ENCODE measurements around the gene SPOP. TPM values are rescaled to one million over a fixed set of nuclear protein-coding genes. Genes with fewer than 3 reads are reported as not detected.

SPOP gene
- total RNA-seq, 4 donors from 2014 or later = 44.3 to 147 (median 99.0) TPM

- H3K27me3 ChIP-seq = no peaks in the 10 kb centered on the region
- intact Hi-C loops (cut with DNase I; ENCODE audit: low total_unique reads) = no loop called here
Measured at GRCh38 chr17:49600949-49601348, 76.9 kb downstream of the SPOP start.

GRCh38 chr17:49598918-49599317, 79.0 kb downstream of the SPOP start:
- Histone ChIP-seq H3K4me1 (peaks cover 0 to 3% of the 10 kb centered on the region in 2 donors), H3K27ac (no peak overlapping the region), H3K27me3 (no peaks in the 10 kb centered on the region), H3K9me3 (no peaks in the 10 kb centered on the region), H3K4me3 (no peak overlapping the region), H3K36me3 (no peaks in the 10 kb centered on the region)
- TF ChIP-seq CTCF (IDR thresholded peaks at IDR 0.05) (no peak), POLR2A (IDR thresholded peaks at IDR 0.05) (no peak)
- DNase-seq = no peak
- intact Hi-C loops (cut with DNase I; ENCODE audit: low total_unique reads) = no loop called here

More at GRCh38 chr17:49600949-49601348, 76.9 kb downstream of the SPOP start:
- no peak for DNase-seq
- Histone ChIP-seq H3K9me3 (no peaks in the 10 kb centered on the region), H3K4me1 (peaks cover 0 to 3% of the 10 kb centered on the region in 2 donors), H3K4me3 (no peak overlapping the region), H3K36me3 (no peaks in the 10 kb centered on the region), H3K27ac (no peak overlapping the region)
- TF ChIP-seq CTCF (IDR thresholded peaks at IDR 0.05) (no peak), POLR2A (IDR thresholded peaks at IDR 0.05) (no peak)

- no peaks in the 10 kb centered on the region for H3K9me3 ChIP-seq
- H3K27me3 ChIP-seq = no peaks in the 10 kb centered on the region
- no peak for DNase-seq
- peaks cover 0 to under 1% of the 10 kb centered on the region in 2 donors for H3K4me1 ChIP-seq
- intact Hi-C loops (cut with DNase I; ENCODE audit: low total_unique reads) = no loop called here
- peak overlapping the region in 1 of 2 donors; percentile 26 for H3K27ac ChIP-seq
- no peak overlapping the region for H3K4me3 ChIP-seq
- H3K36me3 ChIP-seq = no peaks in the 10 kb centered on the region
- TF ChIP-seq CTCF (IDR thresholded peaks at IDR 0.05) = no peak
- TF ChIP-seq POLR2A (IDR thresholded peaks at IDR 0.05) = no peak
Measured at GRCh38 chr17:49597928-49598655, 79.8 kb downstream of the SPOP start.

GRCh38 chr17:49597436-49597835, 80.5 kb downstream of the SPOP start:
- Histone ChIP-seq H3K27me3 (no peaks in the 10 kb centered on the region), H3K4me1 (no peaks in the 10 kb centered on the region), H3K9me3 (no peaks in the 10 kb centered on the region), H3K4me3 (no peak overlapping the region), H3K27ac (peak overlapping the region in 1 of 2 donors; percentile 26), H3K36me3 (no peaks in the 10 kb centered on the region)
- TF ChIP-seq POLR2A (IDR thresholded peaks at IDR 0.05) = no peak
- TF ChIP-seq CTCF (IDR thresholded peaks at IDR 0.05) = no peak
- intact Hi-C loops (cut with DNase I; ENCODE audit: low total_unique reads) = no loop called here
- no peak for DNase-seq

GRCh38 chr17:49596613-49597244, 81.2 kb downstream of the SPOP start:
- intact Hi-C loops (cut with DNase I; ENCODE audit: low total_unique reads) = no loop called here
- TF ChIP-seq POLR2A (IDR thresholded peaks at IDR 0.05) = no peak
- TF ChIP-seq CTCF (IDR thresholded peaks at IDR 0.05) = no peak
- H3K36me3 ChIP-seq = no peaks in the 10 kb centered on the region
- H3K4me3 ChIP-seq = no peak overlapping the region
- H3K27me3 ChIP-seq = no peaks in the 10 kb centered on the region
- H3K4me1 ChIP-seq = no peaks in the 10 kb centered on the region
- DNase-seq = no peak
- no peaks in the 10 kb centered on the region for H3K9me3 ChIP-seq
- H3K27ac ChIP-seq = no peak overlapping the region
